GM12892 (cell line): ENCODE results near the gene RAB7B.

Experiments
- DNase-seq: peaks from one replicate; pipeline ENCODE4 v3.0.0; 2011; ENCODE audit not compliant: insufficient read length
- FAIRE-seq: peaks from 2 replicates; lab custom pipeline; 2011; peaks lifted over from hg19 to GRCh38; lab: Jason Lieb, UNC
- POLR2A ChIP-seq: IDR thresholded peaks from 2 replicates; pipeline ENCODE4 v1.6.1; 2011; ENCODE audit warnings: low read depth, low read length, control low read depth
- POLR2AphosphoS5 ChIP-seq: IDR thresholded peaks from 2 replicates; pipeline ENCODE4 v1.6.1; 2011; ENCODE audit warnings: low read depth, low read length, control low read depth
- TAF1 ChIP-seq: IDR thresholded peaks from 2 replicates; pipeline ENCODE4 v1.6.1; 2011; ENCODE audit warnings: low read depth, mild to moderate bottlenecking, control low read depth, low read length, borderline replicate concordance

The RAB7B gene

GRCh38 chr1:205988585-205988995 is 14.6 kb downstream of the RAB7B start:
- TF ChIP-seq POLR2A = no peak
- TF ChIP-seq TAF1 = no peak
- no peak for TF ChIP-seq POLR2AphosphoS5
- FAIRE-seq (no peak), DNase-seq (no peak)

- FAIRE-seq = no peak
- no peak for DNase-seq
- no peak for TF ChIP-seq POLR2A
- TF ChIP-seq TAF1 = no peak
- no peak for TF ChIP-seq POLR2AphosphoS5
These were observed 16.3 kb downstream of the RAB7B start for GRCh38 chr1:205986861-205987260.

GRCh38 chr1:205986292-205986691 is 16.9 kb downstream of the RAB7B start:
- TF ChIP-seq TAF1 (no peak), POLR2AphosphoS5 (no peak), POLR2A (no peak)
- no peak for FAIRE-seq
- DNase-seq = no peak

GRCh38 chr1:205985330-205986005 is 17.7 kb downstream of the RAB7B start:
- TF ChIP-seq POLR2AphosphoS5 = no peak
- FAIRE-seq = no peak
- DNase-seq = no peak

GRCh38 chr1:205983925-205984725 is 19.1 kb downstream of the RAB7B start:
- no peak for TF ChIP-seq POLR2AphosphoS5
- no peak for TF ChIP-seq TAF1
- TF ChIP-seq POLR2A = no peak
- FAIRE-seq = no peak
- DNase-seq = no peak

GRCh38 chr1:205981257-205981656 is 21.9 kb downstream of the RAB7B start:
- TF ChIP-seq POLR2AphosphoS5 = no peak
- TF ChIP-seq POLR2A = no peak
- no peak for TF ChIP-seq TAF1
- DNase-seq = no peak
- FAIRE-seq = no peak

- no peak for FAIRE-seq
- TF ChIP-seq POLR2A (no peak), TAF1 (no peak), POLR2AphosphoS5 (no peak)
These were observed 22.8 kb downstream of the RAB7B start for GRCh38 chr1:205980237-205980870.

GRCh38 chr1:205979301-205979700 is 23.9 kb downstream of the RAB7B start:
- no peak for FAIRE-seq
- DNase-seq = no peak
- TF ChIP-seq TAF1 (no peak), POLR2AphosphoS5 (no peak), POLR2A (no peak)

More at GRCh38 chr1:205980237-205980870, 22.8 kb downstream of the RAB7B start:
- DNase-seq = no peak

GRCh38 chr1:205978676-205979075 is 24.5 kb downstream of the RAB7B start:
- FAIRE-seq (no peak), DNase-seq (no peak)
- TF ChIP-seq POLR2A = no peak
- TF ChIP-seq TAF1 = no peak

- peak; percentile 72 for DNase-seq
- no peak for FAIRE-seq
- no peak for TF ChIP-seq TAF1
- TF ChIP-seq POLR2A = no peak
- no peak for TF ChIP-seq POLR2AphosphoS5
These were observed 25.7 kb downstream of the RAB7B start for GRCh38 chr1:205977402-205978014.

- FAIRE-seq (no peak), DNase-seq (no peak)
- TF ChIP-seq POLR2A (no peak), TAF1 (no peak), POLR2AphosphoS5 (no peak)
These were observed 26.3 kb downstream of the RAB7B start for GRCh38 chr1:205976708-205977401.

- TF ChIP-seq TAF1 = no peak
- TF ChIP-seq POLR2A = no peak
- TF ChIP-seq POLR2AphosphoS5 = no peak
- DNase-seq (no peak), FAIRE-seq (no peak)
These were observed 27.2 kb downstream of the RAB7B start for GRCh38 chr1:205976036-205976435.
